Testis (tissue), 2 donors: ENCODE data around the gene TMEM81.

Experiments used
- CTCF ChIP-seq, 3 experiments: fragments of 450-650 bp in 2 of 3; fragments of 200-600 bp in 1 of 3; sonication (generic) in 1 of 3; IDR thresholded peaks; one replicate each; pipeline ENCODE4 v1.5.1; 2016 to 2019; ENCODE audit warnings: antibody characterized with exemption in 3 of 3, mild to moderate bottlenecking in 2 of 3, moderate library complexity in 1 of 3
- POLR2A ChIP-seq: fragments of 450-650 bp; IDR thresholded peaks from one replicate; pipeline ENCODE4 v1.6.1; 2017; ENCODE audit warnings: antibody characterized with exemption, mild to moderate bottlenecking, moderate library complexity

DNA sequence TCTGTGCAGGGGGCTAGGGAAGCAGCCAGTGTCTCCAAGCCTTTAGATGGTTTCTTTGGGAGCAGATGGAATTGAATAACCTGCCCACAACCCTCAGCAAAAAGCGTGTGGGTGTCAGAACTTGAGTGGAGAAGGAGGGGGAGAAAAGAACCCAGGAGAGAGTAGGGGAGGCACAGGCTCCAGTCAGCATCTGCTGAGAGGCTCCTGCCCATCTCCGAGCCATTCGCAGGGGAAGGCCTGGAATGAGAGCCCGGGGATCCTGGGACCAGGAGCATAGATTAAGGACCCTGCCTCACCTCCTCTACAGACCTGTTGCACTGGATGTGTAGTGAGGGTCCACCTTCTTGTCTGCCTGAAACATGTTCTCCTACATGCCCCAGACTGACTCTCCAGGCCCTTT, 16.3 kb downstream of the TMEM81 start:
- TF ChIP-seq CTCF (IDR thresholded peaks at IDR 0.05) (no peak), POLR2A (no peak)
